GM19397 (cell line): ENCODE measurements around the gene IFNAR2.
"Not testable (repeated sequence)": the region's sequence is repeated elsewhere in the genome, so short reads cannot be mapped to it uniquely, and the experiment has no call there.

ENCODE experiments used
- ATAC-seq: cut with Tn5 transposase; IDR thresholded peaks from one replicate; pipeline ENCODE4 v1.9.1; 2021; ENCODE audit warnings: mild to moderate bottlenecking, moderate library complexity; ENCODE audit not compliant: unreplicated experiment

IFNAR2 gene

GRCh38 chr21:33212159-33212851 lies 17.4 kb upstream of the IFNAR2 start:
- ATAC-seq: no peak

- no peak for ATAC-seq
These were observed 15.7 kb upstream of the IFNAR2 start for GRCh38 chr21:33214056-33214455.

GRCh38 chr21:33217138-33217520 lies 12.6 kb upstream of the IFNAR2 start:
- no peak for ATAC-seq

- no peak for ATAC-seq
These were observed 10.4 kb upstream of the IFNAR2 start for GRCh38 chr21:33219300-33219699.

GRCh38 chr21:33219954-33220353 lies 9.8 kb upstream of the IFNAR2 start:
- no peak for ATAC-seq

GRCh38 chr21:33225376-33225775 lies 4.4 kb upstream of the IFNAR2 start:
- not testable (repeated sequence) for ATAC-seq

GRCh38 chr21:33228455-33228854 lies 1.3 kb upstream of the IFNAR2 start:
- ATAC-seq: no peak

GRCh38 chr21:33229099-33229783 lies 497 bp upstream of the IFNAR2 start:
- peak; percentile 1 for ATAC-seq

GRCh38 chr21:33230545-33231324 lies 997 bp downstream of the IFNAR2 start:
- ATAC-seq: peak; percentile 37

GRCh38 chr21:33231526-33231925 lies 1.8 kb downstream of the IFNAR2 start:
- no peak for ATAC-seq

- ATAC-seq: no peak
These were observed 2.7 kb downstream of the IFNAR2 start for GRCh38 chr21:33232291-33233034.

GRCh38 chr21:33234635-33235520 lies 5.1 kb downstream of the IFNAR2 start:
- no peak for ATAC-seq

GRCh38 chr21:33236013-33236686 lies 6.4 kb downstream of the IFNAR2 start:
- ATAC-seq: no peak

- no peak for ATAC-seq
These were observed 7.0 kb downstream of the IFNAR2 start for GRCh38 chr21:33236766-33237165.

- ATAC-seq: no peak
These were observed 7.7 kb downstream of the IFNAR2 start for GRCh38 chr21:33237486-33237885.

- ATAC-seq: no peak
These were observed 8.4 kb downstream of the IFNAR2 start for GRCh38 chr21:33238146-33238545.

GRCh38 chr21:33238565-33239255 lies 9.0 kb downstream of the IFNAR2 start:
- peak; percentile 76 for ATAC-seq

GRCh38 chr21:33239559-33240127 lies 9.9 kb downstream of the IFNAR2 start:
- ATAC-seq: not testable (repeated sequence)

- no peak for ATAC-seq
These were observed 10.7 kb downstream of the IFNAR2 start for GRCh38 chr21:33240404-33240803.
